ENCODE data around the gene LAMA5. TPM values are rescaled to one million over a fixed set of nuclear protein-coding genes. Genes with fewer than 3 reads are reported as not detected.

The LAMA5 gene
- polyA plus RNA-seq, 2 of the 4 experiments (the other 2 are of a cell fraction): 20.4 to 196 TPM

DNA sequence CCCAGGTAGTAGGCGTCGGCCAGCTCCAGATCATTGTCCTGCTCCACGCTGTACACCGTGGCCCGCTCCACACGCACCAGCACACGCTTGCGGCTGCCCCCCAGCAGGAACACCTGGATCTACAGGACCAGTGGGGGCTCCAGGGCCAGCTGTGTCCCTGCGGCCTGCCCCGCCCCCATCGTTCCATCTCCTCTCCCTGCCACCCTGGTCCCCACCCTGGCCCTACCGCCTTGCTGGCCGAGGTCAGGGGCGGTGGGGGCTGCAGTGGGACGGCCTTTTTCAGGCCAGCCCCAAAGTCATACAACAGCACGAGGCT, 54.5 kb downstream of the LAMA5 start:
- Histone ChIP-seq H3K27ac (0 out of 6 replicates have a peak overlapping the region, but pooled peaks of 1 of the 2 experiments have one; percentile 25), H3K4me1 (peaks cover 30% of the 10 kb centered on the region), H3K4me2 (no peak overlapping the region), H3K9me3 (peaks cover 30% of the 10 kb centered on the region), H3K4me3 (no peak overlapping the region)
- no peak for DNase-seq (ENCODE audit: low read depth in 1 of 2, low spot score in 1 of 2)
- FAIRE-seq: no peak
- TF ChIP-seq JUN (IDR thresholded peaks at IDR 0.05) (0 out of 5 replicates have a peak, but pooled peaks of 1 of the 2 experiments have one; percentile 2), EHMT2 (IDR thresholded peaks at IDR 0.05; ENCODE audit: low read depth) (no peak)
- ChIA-PET CTCF (interaction anchor here (0.6 kb wide), 1 partner anchor 135 kb away, joined by 5 read pairs; no protein-coding TSS in a partner anchor), POLR2A (no interaction called here)
- WGBS (ENCODE audit: missing lambda C conversion rate): 92% methylated on average over 16 of the region's 16 CpGs
- no peak for ATAC-seq

DNA sequence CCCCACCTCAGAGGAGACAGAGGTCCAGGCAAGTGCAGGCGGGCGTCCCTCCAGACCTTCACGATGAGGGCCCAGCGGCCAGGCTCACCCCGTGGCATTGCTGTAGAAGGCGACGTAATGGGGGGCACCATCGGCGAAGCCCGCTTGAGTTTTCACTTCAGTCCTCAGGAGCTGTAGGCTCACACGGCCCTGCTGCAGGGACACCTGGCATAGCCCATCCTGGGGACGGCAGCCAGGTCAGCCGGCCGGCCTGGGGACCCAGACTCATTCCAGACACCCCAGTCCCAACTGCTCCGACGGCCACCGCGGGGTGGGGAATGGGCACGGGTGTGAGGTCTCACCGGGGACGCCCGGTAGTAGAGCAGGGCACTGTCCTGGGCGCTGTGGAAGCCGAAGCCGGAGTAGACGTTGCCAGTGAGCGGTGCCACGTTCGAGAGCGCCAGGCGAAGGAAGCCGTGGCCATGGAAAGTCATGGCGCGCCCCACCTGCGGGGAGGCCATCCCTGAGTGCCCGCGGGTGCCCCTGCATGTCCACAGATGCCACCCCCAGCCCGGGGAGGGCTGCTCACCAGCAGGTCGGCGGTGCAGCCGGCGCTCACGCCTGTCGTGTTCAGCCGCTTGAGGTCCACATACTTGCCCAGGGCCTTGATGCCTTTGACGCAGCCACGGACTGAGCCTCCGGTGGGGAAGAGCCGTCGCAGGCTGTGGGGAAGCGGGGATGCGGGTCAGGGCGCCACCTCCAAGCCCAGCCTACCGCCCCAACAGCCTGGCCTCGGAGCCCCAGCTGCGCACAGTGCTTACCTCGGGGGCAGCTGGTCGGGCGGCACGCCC, 55.1 kb downstream of the LAMA5 start:
- WGBS (ENCODE audit: missing lambda C conversion rate): 93% methylated on average over 40 of the region's 60 CpGs
- Histone ChIP-seq H3K27ac (peak overlapping the region in 1 of 2 experiments; percentile 30; a peak in 1 of 6 replicates), H3K4me3 (no peak overlapping the region), H3K4me2 (no peak overlapping the region), H3K9me3 (peaks cover 24% of the 10 kb centered on the region), H3K4me1 (peaks cover 36% of the 10 kb centered on the region)
- CTCF ChIA-PET: no interaction called here
- TF ChIP-seq JUN (IDR thresholded peaks at IDR 0.05): peak in 1 of 2 experiments; percentile 0; a peak in 1 of 5 replicates
- no peak for TF ChIP-seq HOXB13 (CRISPR knock-in tag; IDR thresholded peaks at IDR 0.05; ENCODE audit: low read depth)
- no peak for TF ChIP-seq NR3C1 (IDR thresholded peaks at IDR 0.05)
- no peak for TF ChIP-seq HDAC2 (IDR thresholded peaks at IDR 0.05)
- DNase-seq (ENCODE audit: low read depth in 1 of 2, low spot score in 1 of 2): no peak
- POLR2A ChIA-PET: no interaction called here
- ATAC-seq: no peak
- no peak for FAIRE-seq

- WGBS (ENCODE audit: missing lambda C conversion rate): 89% methylated on average over 9 of the region's 18 CpGs
- Histone ChIP-seq H3K4me3 (no peak overlapping the region), H3K9me3 (peaks cover 15% of the 10 kb centered on the region), H3K4me1 (peaks cover 45% of the 10 kb centered on the region), H3K4me2 (no peak overlapping the region), H3K27ac (peak overlapping the region in 1 of 2 experiments; percentile 60; a peak in 3 of 6 replicates)
- FAIRE-seq (no peak), ATAC-seq (no peak), DNase-seq (ENCODE audit: low read depth in 1 of 2, low spot score in 1 of 2) (no peak)
- TF ChIP-seq KDM1A (IDR thresholded peaks at IDR 0.05; ENCODE audit: low read depth) (no peak), POLR2A (IDR thresholded peaks at IDR 0.05; ENCODE audit: low read length) (no peak), PHF8 (IDR thresholded peaks at IDR 0.05; ENCODE audit: borderline replicate concordance, low read depth) (no peak), MAZ (IDR thresholded peaks at IDR 0.05; ENCODE audit: borderline replicate concordance, low read depth, low read length) (no peak), EP300 (IDR thresholded peaks at IDR 0.05) (no peak), RCOR1 (IDR thresholded peaks at IDR 0.05; ENCODE audit: low read depth, low read length) (no peak), HDAC2 (IDR thresholded peaks at IDR 0.05) (no peak), BHLHE40 (IDR thresholded peaks at IDR 0.05; ENCODE audit: low read depth, low read length) (no peak), RARB (CRISPR knock-in tag; IDR thresholded peaks at IDR 0.05) (no peak), ELK1 (IDR thresholded peaks at IDR 0.05; ENCODE audit: low read depth, low read length) (no peak), CEBPB (IDR thresholded peaks at IDR 0.05) (no peak), SREBF2 (IDR thresholded peaks at IDR 0.05) (no peak)
- ChIA-PET POLR2A (interaction anchor here (1.3 kb wide), 1 partner anchor 9 kb away, joined by 3 read pairs; no protein-coding TSS in a partner anchor), CTCF (interaction anchor here (0.9 to 5.0 kb wide), 3 partner anchors 58 to 66 kb away, joined by 3 to 26 read pairs (median 4); no protein-coding TSS in a partner anchor)
These were observed 56.0 kb downstream of the LAMA5 start for GRCh38 chr20:62311150-62311549.

DNA sequence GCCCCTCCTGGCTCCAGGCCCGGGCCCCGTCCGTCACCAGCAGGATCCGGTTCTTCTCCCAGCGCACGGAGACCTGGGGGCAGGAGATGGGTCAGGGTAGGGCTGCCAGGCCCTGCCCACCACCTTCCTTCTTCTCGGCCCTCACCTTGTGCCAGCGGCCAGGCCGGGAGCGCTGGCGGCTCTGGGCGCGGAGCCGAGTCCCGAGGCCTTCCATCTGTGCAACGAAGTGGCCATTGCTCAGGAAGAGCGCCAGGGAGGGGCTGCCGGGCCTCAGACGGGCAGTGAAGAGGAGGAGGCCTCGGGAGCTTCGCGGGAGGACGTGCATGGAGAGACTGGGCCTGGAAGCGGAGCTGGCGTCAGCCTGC, 56.4 kb downstream of the LAMA5 start:
- peaks cover 49% of the 10 kb centered on the region for H3K4me1 ChIP-seq
- H3K4me2 ChIP-seq: no peak overlapping the region
- TF ChIP-seq HEYL (CRISPR knock-in tag; IDR thresholded peaks at IDR 0.05) (no peak), POLR2AphosphoS2 (conservative IDR thresholded peaks at IDR 0.05; ENCODE audit: low read length) (no peak), RCOR1 (IDR thresholded peaks at IDR 0.05; ENCODE audit: low read depth, low read length) (no peak), ZNF302 (CRISPR knock-in tag; IDR thresholded peaks at IDR 0.05) (no peak)
- TF ChIP-seq, protein P1, sequence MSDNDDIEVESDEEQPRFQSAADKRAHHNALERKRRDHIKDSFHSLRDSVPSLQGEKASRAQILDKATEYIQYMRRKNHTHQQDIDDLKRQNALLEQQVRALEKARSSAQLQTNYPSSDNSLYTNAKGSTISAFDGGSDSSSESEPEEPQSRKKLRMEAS (IDR thresholded peaks at IDR 0.05): no peak
- WGBS (ENCODE audit: missing lambda C conversion rate): 80% methylated on average over 14 of the region's 25 CpGs
- POLR2A ChIA-PET: interaction anchor here (1.3 kb wide), 1 partner anchor 10 kb away, joined by 3 read pairs; no protein-coding TSS in a partner anchor
- no peak for FAIRE-seq
- DNase-seq (ENCODE audit: low read depth in 1 of 2, low spot score in 1 of 2): no peak
- H3K4me3 ChIP-seq: no peak overlapping the region
- H3K9me3 ChIP-seq: peaks cover 11% of the 10 kb centered on the region
- H3K27ac ChIP-seq: peak overlapping the region in 1 of 2 experiments; percentile 60; a peak in 3 of 6 replicates
- CTCF ChIA-PET: interaction anchor here (0.9 to 5.0 kb wide), 3 partner anchors 59 to 67 kb away, joined by 3 to 26 read pairs (median 4); no protein-coding TSS in a partner anchor
- peak in 1 of 2 experiments; percentile 2; a peak in 2 of 6 replicates for ATAC-seq

Data from A549 (cell line).